K562 (cell line): ENCODE results near the gene SCAP. TPM values are rescaled to one million over a fixed set of nuclear protein-coding genes. Genes with fewer than 3 reads are reported as not detected.
A peak's percentile ranks its signal among the peaks of the same experiment; 100 is the strongest.

Source experiments
- ARID2 ChIP-seq: fragments of 450-650 bp; IDR thresholded peaks from 2 replicates; pipeline ENCODE4 v1.6.1; 2017; ENCODE audit warnings: antibody characterized with exemption, mild to moderate bottlenecking
- DDX20 ChIP-seq: fragments of 450-650 bp; IDR thresholded peaks from 2 replicates; pipeline ENCODE4 v1.6.1; 2016; ENCODE audit warnings: missing genetic modification characterization, low read depth, mild to moderate bottlenecking, missing compliant biosample characterization, moderate library complexity
- FOXA1 ChIP-seq: fragments of 450-650 bp; IDR thresholded peaks from 2 replicates; pipeline ENCODE4 v1.6.1; 2016; ENCODE audit warnings: mild to moderate bottlenecking, borderline replicate concordance
- HNRNPH1 ChIP-seq: fragments of 200-400 bp; formaldehyde crosslinking; optimal IDR thresholded peaks from 2 replicates; pipeline ENCODE3; 2017; ENCODE audit warnings: low read depth, mild to moderate bottlenecking, low read length, moderate library complexity
- ID3 ChIP-seq, 2 experiments: fragments of 250-450 bp in 1 of 2; fragments of 450-650 bp in 1 of 2; sonication (Bioruptor Pico) in 1 of 2; IDR thresholded peaks; 2 replicates each; pipeline versions ENCODE4 v1.6.1 to v1.8.0; 2016 to 2021; ENCODE audit warnings: mild to moderate bottlenecking in 2 of 2, moderate library complexity in 2 of 2, missing compliant biosample characterization in 1 of 2, missing genetic modification characterization in 1 of 2
- ILK ChIP-seq: fragments of 450-650 bp; IDR thresholded peaks from 2 replicates; pipeline ENCODE4 v1.6.1; 2016; ENCODE audit warnings: missing genetic modification characterization, low read depth, mild to moderate bottlenecking, missing compliant biosample characterization, moderate library complexity, borderline replicate concordance
- MTF1 ChIP-seq: fragments of 250-450 bp; sonication (Bioruptor Pico); IDR thresholded peaks from 2 replicates; pipeline ENCODE4 v1.9.0; 2021; ENCODE audit warnings: moderate library complexity, mild to moderate bottlenecking, inconsistent platforms, borderline replicate concordance
- NRF1 ChIP-seq, 2 experiments: fragments of 450-650 bp; IDR thresholded peaks in 1 of 2; conservative IDR thresholded peaks in 1 of 2; 2 replicates each; pipeline ENCODE4 v1.6.1; 2014; ENCODE audit warnings: mild to moderate bottlenecking in 2 of 2
- POLR2B ChIP-seq: fragments of 450-650 bp; IDR thresholded peaks from 2 replicates; pipeline ENCODE4 v1.6.1; 2018; ENCODE audit warnings: low read depth; ENCODE audit not compliant: partially characterized antibody
- RBBP5 ChIP-seq: fragments of 200-600 bp; sonication (generic); IDR thresholded peaks from 2 replicates; pipeline ENCODE4 v1.6.1; 2012; ENCODE audit warnings: borderline replicate concordance, mild to moderate bottlenecking, low read length, control low read depth, inconsistent platforms; ENCODE audit not compliant: insufficient read depth, poor library complexity, severe bottlenecking
- ZBTB40 ChIP-seq, 2 experiments: fragments of 450-650 bp in 1 of 2; sonication (generic) in 1 of 2; formaldehyde crosslinking in 1 of 2; IDR thresholded peaks; 2 replicates each; pipeline versions ENCODE4 v1.7.1 to v1.9.0; 2016 to 2022; ENCODE audit warnings: inconsistent platforms in 1 of 2, mild to moderate bottlenecking in 1 of 2, missing genetic modification reagents in 1 of 2
- ZBTB5 ChIP-seq: fragments of 450-650 bp; IDR thresholded peaks from 2 replicates; pipeline ENCODE4 v1.6.1; 2017; ENCODE audit warnings: antibody characterized with exemption
- ZNF133 ChIP-seq: fragments of 250-450 bp; sonication (Bioruptor Pico); IDR thresholded peaks from 2 replicates; pipeline ENCODE4 v1.4.0; 2020; ENCODE audit warnings: mild to moderate bottlenecking
- ZNF583 ChIP-seq: fragments of 250-450 bp; sonication (Bioruptor Pico); IDR thresholded peaks from 2 replicates; pipeline ENCODE4 v1.4.0; 2020
- polyA plus RNA-seq, 8 experiments: library from polyadenylated mRNA; depleted of rRNA in 4 of 8; stranded (reverse) in 5 of 8; unstranded in 3 of 8; fragments of >200 nt; fragmentation: Nextera tagmentation in 2 of 8; fragmentation: Illumina TruSeq in 1 of 8; extraction: Ambion mirVana in 2 of 8; extraction: Trizol in 1 of 8; gene quantifications; 2 replicates each; pipeline versions ENCODE4 v1.2.1 to v1.2.3, GENCODE V29; 2011 to 2014; ENCODE audit warnings: inconsistent platforms in 1 of 8, missing spikeins in 1 of 8
- total RNA-seq, 7 experiments: library from RNA; depleted of rRNA in 6 of 7; stranded (reverse); fragments of >200 nt in 6 of 7; fragmentation: Illumina TruSeq in 2 of 7; extraction: Trizol in 2 of 7; gene quantifications; 2 replicates each; pipeline versions ENCODE4 v1.2.1 to v1.2.3, GENCODE V29; 2011 to 2021; ENCODE audit warnings: low replicate concordance in 1 of 7

The SCAP gene
- total and polyA plus RNA-seq, 9 of the 15 experiments (the other 6 are each of a cell fraction or from before 2014, with no cell fraction given), result 2.6 to 104 (median 37.8) TPM

GRCh38 chr3:47487265-47487664 is 11.5 kb upstream of the SCAP start (continued):
- TF ChIP-seq ZBTB5 (no peak), ILK (0 out of 2 replicates have a peak, but pooled peaks have one; percentile 27), FOXA1 (no peak), ARID2 (no peak), ZNF583 (no peak), HNRNPH1 (no peak), RBBP5 (no peak), MTF1 (CRISPR knock-in tag) (no peak), NRF1 (conservative IDR thresholded peaks at IDR 0.05 in 1 of 2, IDR thresholded peaks at IDR 0.05 in 1 of 2) (no peak), DDX20 (tag) (peak; percentile 82), ZNF133 (CRISPR knock-in tag) (no peak), POLR2B (no peak), ZBTB40 (IDR thresholded peaks at IDR 0.05) (no peak), ZBTB40 (CRISPR knock-in tag; IDR thresholded peaks at IDR 0.05) (no peak), ID3 (CRISPR knock-in tag; IDR thresholded peaks at IDR 0.05) (no peak), ID3 (tag; IDR thresholded peaks at IDR 0.05) (peak; percentile 59; the same call in 1 of the 2 replicates)
